HUES6 (cell line): ENCODE measurements around the gene TRAM2.

Experiments used
- H3K27ac ChIP-seq: 2 replicates; pipeline ENCODE4 v1.7.0; 2013; ENCODE audit warnings: low read depth, mild to moderate bottlenecking, low read length, inconsistent platforms
- H3K27me3 ChIP-seq: 2 replicates; pipeline ENCODE4 v1.6.1; 2013; ENCODE audit warnings: low read length; ENCODE audit not compliant: control insufficient read depth, insufficient read depth
- H3K36me3 ChIP-seq: 2 replicates; pipeline ENCODE4 v1.6.1; 2013; ENCODE audit warnings: low read length; ENCODE audit not compliant: control insufficient read depth, insufficient read depth
- H3K4me1 ChIP-seq: 2 replicates; pipeline ENCODE4 v1.6.1; 2013; ENCODE audit warnings: low read length; ENCODE audit not compliant: control insufficient read depth, insufficient read depth
- H3K4me3 ChIP-seq: 2 replicates; pipeline ENCODE4 v1.5.1; 2013; ENCODE audit warnings: low read depth, low read length
- H3K9ac ChIP-seq: one replicate; pipeline ENCODE4 v1.6.1; 2013; ENCODE audit warnings: mild to moderate bottlenecking, low read length
- H3K9me3 ChIP-seq: 2 replicates; pipeline ENCODE4 v1.6.1; 2013; ENCODE audit warnings: low read depth, low read length; ENCODE audit not compliant: control insufficient read depth, insufficient read depth

The TRAM2 gene

GRCh38 chr6:52544602-52545405 is 32.1 kb downstream of the TRAM2 start:
- Histone ChIP-seq H3K36me3 (no peaks in the 10 kb centered on the region), H3K9ac (no peak overlapping the region), H3K27ac (no peak overlapping the region), H3K4me3 (no peak overlapping the region), H3K4me1 (peaks cover 43% of the 10 kb centered on the region), H3K9me3 (no peaks in the 10 kb centered on the region), H3K27me3 (no peaks in the 10 kb centered on the region)

GRCh38 chr6:52543729-52544601 is 32.9 kb downstream of the TRAM2 start:
- H3K27ac ChIP-seq, result peak overlapping the region; percentile 23; the same call in 1 of the 2 replicates
- peaks cover 51% of the 10 kb centered on the region for H3K4me1 ChIP-seq

DNA sequence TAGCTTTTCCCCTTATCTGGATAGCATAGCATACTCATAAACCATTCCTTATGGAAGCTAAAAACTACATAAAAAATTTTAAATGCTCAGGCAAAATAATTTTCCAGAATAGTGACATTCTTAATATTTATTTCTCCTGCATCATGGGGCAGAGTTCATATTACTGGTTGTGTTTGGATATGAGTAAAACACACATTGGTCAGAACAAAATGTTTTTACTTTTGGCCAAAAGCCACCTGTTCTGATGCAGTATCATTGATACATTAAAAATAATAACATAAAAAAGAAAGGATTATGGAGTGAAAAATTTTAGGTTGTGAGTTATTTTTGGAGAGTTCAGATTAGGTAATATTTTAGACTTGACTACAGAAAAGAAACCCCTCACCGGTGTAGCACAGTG is 33.6 kb downstream of the TRAM2 start:
- H3K27ac ChIP-seq, result peak overlapping the region; percentile 23; the same call in 1 of the 2 replicates
- H3K4me1 ChIP-seq, result peaks cover 52% of the 10 kb centered on the region
- H3K9me3 ChIP-seq, result no peaks in the 10 kb centered on the region
- no peaks in the 10 kb centered on the region for H3K36me3 ChIP-seq
- no peaks in the 10 kb centered on the region for H3K27me3 ChIP-seq
- H3K9ac ChIP-seq, result no peak overlapping the region
- H3K4me3 ChIP-seq, result no peak overlapping the region

More at GRCh38 chr6:52543729-52544601, 32.9 kb downstream of the TRAM2 start:
- no peaks in the 10 kb centered on the region for H3K27me3 ChIP-seq
- no peaks in the 10 kb centered on the region for H3K9me3 ChIP-seq
- no peaks in the 10 kb centered on the region for H3K36me3 ChIP-seq
- no peak overlapping the region for H3K4me3 ChIP-seq
- H3K9ac ChIP-seq, result no peak overlapping the region

GRCh38 chr6:52541135-52541534 is 35.7 kb downstream of the TRAM2 start:
- H3K36me3 ChIP-seq, result no peaks in the 10 kb centered on the region
- H3K27ac ChIP-seq, result no peak overlapping the region
- H3K4me3 ChIP-seq, result no peak overlapping the region
- no peaks in the 10 kb centered on the region for H3K9me3 ChIP-seq
- H3K9ac ChIP-seq, result no peak overlapping the region
- H3K27me3 ChIP-seq, result no peaks in the 10 kb centered on the region
- peaks cover 58% of the 10 kb centered on the region for H3K4me1 ChIP-seq

GRCh38 chr6:52540286-52540902 is 36.5 kb downstream of the TRAM2 start:
- Histone ChIP-seq H3K4me1 (peaks cover 55% of the 10 kb centered on the region), H3K27me3 (no peaks in the 10 kb centered on the region), H3K27ac (no peak overlapping the region), H3K9ac (no peak overlapping the region), H3K9me3 (no peaks in the 10 kb centered on the region), H3K4me3 (no peak overlapping the region), H3K36me3 (0 out of 2 replicates have a peak, but pooled peaks cover under 1% of the 10 kb centered on the region)

DNA sequence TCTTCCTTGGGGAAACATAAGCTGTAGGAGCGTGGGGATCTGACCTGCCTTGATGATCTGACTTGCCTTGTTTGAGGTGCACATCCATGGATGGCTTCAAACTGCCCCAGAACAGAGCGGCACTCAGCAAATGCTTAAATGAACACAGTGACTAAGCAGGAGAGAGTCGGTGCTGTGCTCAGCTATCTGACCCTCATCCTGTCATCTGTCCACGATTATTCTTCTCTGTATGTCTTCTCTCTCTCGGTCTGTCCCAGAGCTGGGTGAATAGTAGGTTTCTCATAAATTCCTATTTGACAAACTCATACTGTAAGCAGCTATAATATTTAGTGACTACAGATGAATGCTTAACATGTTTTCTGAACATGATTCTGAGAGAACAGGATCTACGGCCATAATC is 37.3 kb downstream of the TRAM2 start:
- no peaks in the 10 kb centered on the region for H3K27me3 ChIP-seq
- no peak overlapping the region for H3K9ac ChIP-seq
- H3K9me3 ChIP-seq, result no peaks in the 10 kb centered on the region
- no peak overlapping the region for H3K4me3 ChIP-seq
- H3K27ac ChIP-seq, result no peak overlapping the region
- H3K36me3 ChIP-seq, result peaks cover 9% of the 10 kb centered on the region; the same call in 1 of the 2 replicates
- peaks cover 48% of the 10 kb centered on the region for H3K4me1 ChIP-seq

GRCh38 chr6:52538901-52539354 is 37.9 kb downstream of the TRAM2 start:
- no peaks in the 10 kb centered on the region for H3K27me3 ChIP-seq
- no peaks in the 10 kb centered on the region for H3K9me3 ChIP-seq
- peaks cover 41% of the 10 kb centered on the region for H3K4me1 ChIP-seq
- H3K9ac ChIP-seq, result no peak overlapping the region
- peaks cover 13% of the 10 kb centered on the region; the same call in 1 of the 2 replicates for H3K36me3 ChIP-seq
- no peak overlapping the region for H3K27ac ChIP-seq
- H3K4me3 ChIP-seq, result no peak overlapping the region

- Histone ChIP-seq H3K27ac (no peak overlapping the region), H3K36me3 (peaks cover 13% of the 10 kb centered on the region; the same call in 1 of the 2 replicates), H3K4me1 (peaks cover 35% of the 10 kb centered on the region), H3K4me3 (no peak overlapping the region), H3K9ac (no peak overlapping the region), H3K9me3 (no peaks in the 10 kb centered on the region), H3K27me3 (no peaks in the 10 kb centered on the region)
Measured at GRCh38 chr6:52538252-52538900, 38.5 kb downstream of the TRAM2 start.

DNA sequence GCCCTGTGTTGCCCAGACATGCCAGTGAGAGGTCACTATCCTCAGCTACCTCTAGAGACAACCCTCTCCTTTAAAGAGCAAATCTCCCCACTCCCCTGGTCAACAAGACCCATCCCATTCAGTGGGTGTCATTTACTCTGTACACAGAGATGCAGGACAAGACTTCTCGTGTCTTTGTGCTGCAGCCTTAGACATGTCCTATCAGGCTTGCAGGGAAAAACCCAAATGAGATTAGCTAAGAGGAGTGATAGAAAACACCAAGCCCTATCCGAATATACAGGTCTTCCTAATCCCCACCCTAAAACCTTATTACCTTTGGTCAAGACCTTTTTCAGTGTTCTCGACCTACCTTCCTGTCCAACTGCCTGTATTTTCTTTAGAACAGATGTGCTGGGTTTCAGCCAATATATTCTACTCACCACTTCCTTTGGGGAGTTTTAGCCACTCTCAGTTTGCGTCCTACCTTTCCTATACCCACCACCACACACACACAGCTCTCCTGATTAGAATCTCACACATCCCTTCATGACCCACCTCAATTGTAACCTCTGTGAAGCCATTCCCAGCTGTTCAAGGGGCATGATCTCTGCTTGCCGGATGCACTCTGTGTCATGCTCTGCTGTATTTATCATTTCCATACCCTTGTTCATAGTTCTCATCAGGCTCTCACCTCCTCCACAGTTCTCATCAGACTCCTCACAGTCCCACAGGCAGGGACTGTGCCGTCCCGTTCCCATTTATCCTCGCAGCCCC is 39.7 kb downstream of the TRAM2 start:
- no peak overlapping the region for H3K27ac ChIP-seq

GRCh38 chr6:52536424-52536916 is 40.4 kb downstream of the TRAM2 start:
- Histone ChIP-seq H3K9ac (no peak overlapping the region), H3K4me3 (no peak overlapping the region), H3K9me3 (no peaks in the 10 kb centered on the region), H3K36me3 (peaks cover 13% of the 10 kb centered on the region; the same call in 1 of the 2 replicates), H3K27ac (no peak overlapping the region), H3K4me1 (peaks cover 35% of the 10 kb centered on the region), H3K27me3 (no peaks in the 10 kb centered on the region)

More for the DNA sequence above, 39.7 kb downstream of the TRAM2 start:
- H3K9me3 ChIP-seq, result no peaks in the 10 kb centered on the region
- no peaks in the 10 kb centered on the region for H3K27me3 ChIP-seq
- H3K4me3 ChIP-seq, result no peak overlapping the region
- H3K9ac ChIP-seq, result no peak overlapping the region
- H3K36me3 ChIP-seq, result peaks cover 13% of the 10 kb centered on the region; the same call in 1 of the 2 replicates
- H3K4me1 ChIP-seq, result peaks cover 35% of the 10 kb centered on the region
